Prostate gland (tissue), 2 donors: ENCODE data around the gene TICAM1. TPM values are rescaled to one million over a fixed set of nuclear protein-coding genes. Genes with fewer than 3 reads are reported as not detected.
"Not testable (repeated sequence)": the region's sequence is repeated elsewhere in the genome, so short reads cannot be mapped to it uniquely, and the experiment has no call there.

Experiments
- DNase-seq: peaks from one replicate; pipeline ENCODE4 v3.0.0-alpha.2; 2019; ENCODE audit warnings: low spot score
- H3K27ac ChIP-seq, 2 donors: fragments of 200-600 bp; sonication (generic); 2 replicates each; pipeline ENCODE4 v1.5.1; 2017 to 2019
- H3K27me3 ChIP-seq: fragments of 200-600 bp; sonication (generic); replicated peaks from 2 replicates; pipeline ENCODE4 v1.5.1; 2019; ENCODE audit not compliant: insufficient read depth
- H3K36me3 ChIP-seq, 2 donors: fragments of 200-600 bp; sonication (generic); 1 replicate in 1 of 2; 2 replicates in 1 of 2; pipeline versions ENCODE4 v1.5.1 to v1.8.1; 2017 to 2019
- H3K4me1 ChIP-seq: fragments of 200-600 bp; sonication (generic); replicated peaks from 2 replicates; pipeline ENCODE4 v1.5.1; 2019
- H3K4me3 ChIP-seq, 2 donors: fragments of 200-600 bp; sonication (generic); 2 replicates each; pipeline ENCODE4 v1.5.1; 2017 to 2019
- H3K9me3 ChIP-seq: fragments of 200-600 bp; sonication (generic); 2 replicates; pipeline ENCODE4 v1.5.1; 2017
- POLR2A ChIP-seq: fragments of 450-650 bp; IDR thresholded peaks from one replicate; pipeline ENCODE4 v1.6.1; 2016; ENCODE audit warnings: antibody characterized with exemption, mild to moderate bottlenecking
- POLR2AphosphoS5 ChIP-seq: sonication (generic); formaldehyde crosslinking; IDR thresholded peaks from one replicate; pipeline ENCODE4 v1.6.1; 2017; ENCODE audit warnings: antibody characterized with exemption
- WGBS: methylation state at CpG from one replicate; pipeline ENCODE4 v1.1.5; 2018; 5-methylcytosine and 5-hydroxymethylcytosine counted together
- intact Hi-C: fragments of 100-400 bp; cut with DNase I; formaldehyde crosslinking; loops from one replicate; pipeline ENCODE4 v1.14.2; 2022
- total RNA-seq, 2 donors: library from RNA; depleted of rRNA; stranded (reverse); fragments of >200 nt; gene quantifications; one replicate each; pipeline ENCODE4 v1.1.0, GENCODE V29; 2016
- TF ChIP-seq, protein P1 (sequence below), 4 experiments: fragments of 200-600 bp in 2 of 4; fragments of 450-650 bp in 2 of 4; sonication (generic) in 2 of 4; IDR thresholded peaks; 1 replicate in 3 of 4; 2 replicates in 1 of 4; pipeline ENCODE4 v1.5.1; 2016 to 2019; ENCODE audit warnings: antibody characterized with exemption in 4 of 4, mild to moderate bottlenecking in 2 of 4, moderate library complexity in 2 of 4

TICAM1 gene
- total RNA-seq, 2 donors from 2014 or later: 8.3 to 9.1 TPM

DNA sequence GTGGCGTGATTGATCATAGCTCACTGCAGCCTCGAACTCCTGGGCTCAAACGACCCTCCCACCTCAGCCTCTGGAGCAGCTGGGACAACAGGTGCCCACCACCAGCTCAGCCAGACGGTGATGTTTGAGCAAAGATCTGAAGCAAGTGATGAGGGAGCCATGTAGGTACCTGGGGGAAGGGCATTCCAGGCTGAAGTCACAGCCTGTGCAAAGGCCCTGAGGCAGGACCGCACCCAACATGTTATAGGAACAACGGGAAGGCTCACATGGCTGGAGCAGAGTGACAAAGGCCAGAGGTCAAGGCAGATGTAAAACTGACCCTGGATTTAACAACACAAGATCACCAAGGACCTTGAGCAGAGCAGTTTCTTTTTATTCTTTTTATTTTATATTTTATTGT is 25.1 kb downstream of the TICAM1 start:
- Histone ChIP-seq H3K36me3 (no peaks in the 10 kb centered on the region), H3K27me3 (no peaks in the 10 kb centered on the region), H3K27ac (no peak overlapping the region), H3K4me3 (no peak overlapping the region), H3K4me1 (no peaks in the 10 kb centered on the region), H3K9me3 (no peaks in the 10 kb centered on the region)
- 78% methylated on average over 6 of the region's 6 CpGs for WGBS
- DNase-seq: no peak
- TF ChIP-seq, protein P1, sequence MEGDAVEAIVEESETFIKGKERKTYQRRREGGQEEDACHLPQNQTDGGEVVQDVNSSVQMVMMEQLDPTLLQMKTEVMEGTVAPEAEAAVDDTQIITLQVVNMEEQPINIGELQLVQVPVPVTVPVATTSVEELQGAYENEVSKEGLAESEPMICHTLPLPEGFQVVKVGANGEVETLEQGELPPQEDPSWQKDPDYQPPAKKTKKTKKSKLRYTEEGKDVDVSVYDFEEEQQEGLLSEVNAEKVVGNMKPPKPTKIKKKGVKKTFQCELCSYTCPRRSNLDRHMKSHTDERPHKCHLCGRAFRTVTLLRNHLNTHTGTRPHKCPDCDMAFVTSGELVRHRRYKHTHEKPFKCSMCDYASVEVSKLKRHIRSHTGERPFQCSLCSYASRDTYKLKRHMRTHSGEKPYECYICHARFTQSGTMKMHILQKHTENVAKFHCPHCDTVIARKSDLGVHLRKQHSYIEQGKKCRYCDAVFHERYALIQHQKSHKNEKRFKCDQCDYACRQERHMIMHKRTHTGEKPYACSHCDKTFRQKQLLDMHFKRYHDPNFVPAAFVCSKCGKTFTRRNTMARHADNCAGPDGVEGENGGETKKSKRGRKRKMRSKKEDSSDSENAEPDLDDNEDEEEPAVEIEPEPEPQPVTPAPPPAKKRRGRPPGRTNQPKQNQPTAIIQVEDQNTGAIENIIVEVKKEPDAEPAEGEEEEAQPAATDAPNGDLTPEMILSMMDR (IDR thresholded peaks at IDR 0.05): no peak
- TF ChIP-seq POLR2AphosphoS5 (no peak), POLR2A (no peak)
- intact Hi-C loops: no loop called here

DNA sequence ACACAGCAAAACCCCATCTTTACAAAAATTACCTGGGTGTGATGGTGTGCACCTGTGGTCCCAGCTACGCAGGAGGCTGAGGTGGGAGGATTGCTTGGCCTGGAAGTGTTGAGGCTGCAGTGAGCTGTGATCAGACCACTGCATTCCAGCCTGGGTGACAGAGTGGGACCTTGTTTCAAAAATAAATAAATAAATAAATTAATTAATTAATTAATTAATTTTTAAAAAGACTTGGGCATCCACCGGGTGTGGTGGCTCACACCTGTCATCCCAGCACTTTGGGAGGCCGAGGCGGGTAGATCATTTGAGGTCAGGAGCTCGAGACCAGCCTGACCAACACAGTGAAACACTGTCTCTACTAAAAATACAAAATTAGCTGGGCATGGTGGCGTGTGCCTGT is 26.4 kb downstream of the TICAM1 start:
- H3K4me1 ChIP-seq, intact Hi-C loops: not testable (repeated sequence)
- WGBS: 97% methylated on average over 6 of the region's 6 CpGs

GRCh38 chr19:4803736-4804695 is 27.5 kb downstream of the TICAM1 start:
- Histone ChIP-seq H3K4me1 (no peaks in the 10 kb centered on the region), H3K4me3 (no peak overlapping the region), H3K36me3 (no peaks in the 10 kb centered on the region), H3K27me3 (no peaks in the 10 kb centered on the region), H3K9me3 (no peaks in the 10 kb centered on the region), H3K27ac (no peak overlapping the region)
- WGBS: 49% methylated on average over 31 of the region's 33 CpGs
- TF ChIP-seq POLR2A: no peak
- TF ChIP-seq, protein P1 (IDR thresholded peaks at IDR 0.05): peak; percentile 28 to 86 (median 74)
- intact Hi-C loops: no loop called here
- DNase-seq: peak; percentile 58

More for the DNA sequence above, 26.4 kb downstream of the TICAM1 start:
- H3K4me3 ChIP-seq, H3K27me3 ChIP-seq, H3K27ac ChIP-seq, H3K9me3 ChIP-seq, H3K36me3 ChIP-seq, DNase-seq: not testable (repeated sequence)

DNA sequence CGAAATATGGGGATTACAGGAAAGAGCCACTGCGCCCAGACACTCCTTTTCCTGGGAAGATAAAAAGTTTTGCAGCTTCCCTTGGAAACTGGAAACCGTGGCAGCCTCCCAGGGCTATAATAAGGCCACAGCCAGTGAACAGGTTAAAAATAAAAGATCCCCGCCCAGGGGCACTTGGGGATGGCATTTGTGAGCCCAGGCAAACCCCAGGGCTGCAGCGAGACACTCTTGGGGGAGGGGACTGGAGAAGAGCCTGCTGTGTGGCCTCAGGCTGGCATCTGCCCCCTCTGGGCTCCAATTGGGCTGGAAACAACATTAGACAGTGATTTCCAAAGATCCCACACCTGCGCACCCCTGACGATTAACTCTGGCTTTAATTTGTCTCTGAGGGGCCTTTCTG is 28.8 kb downstream of the TICAM1 start:
- intact Hi-C loops: no loop called here
- Histone ChIP-seq H3K36me3 (no peaks in the 10 kb centered on the region), H3K4me1 (no peaks in the 10 kb centered on the region), H3K27ac (no peak overlapping the region), H3K27me3 (no peaks in the 10 kb centered on the region), H3K9me3 (no peaks in the 10 kb centered on the region), H3K4me3 (no peak overlapping the region)
- 71% methylated on average over 7 of the region's 7 CpGs for WGBS
- TF ChIP-seq POLR2A (no peak), POLR2AphosphoS5 (no peak)
- TF ChIP-seq, protein P1 (IDR thresholded peaks at IDR 0.05): no peak
- DNase-seq: no peak

DNA sequence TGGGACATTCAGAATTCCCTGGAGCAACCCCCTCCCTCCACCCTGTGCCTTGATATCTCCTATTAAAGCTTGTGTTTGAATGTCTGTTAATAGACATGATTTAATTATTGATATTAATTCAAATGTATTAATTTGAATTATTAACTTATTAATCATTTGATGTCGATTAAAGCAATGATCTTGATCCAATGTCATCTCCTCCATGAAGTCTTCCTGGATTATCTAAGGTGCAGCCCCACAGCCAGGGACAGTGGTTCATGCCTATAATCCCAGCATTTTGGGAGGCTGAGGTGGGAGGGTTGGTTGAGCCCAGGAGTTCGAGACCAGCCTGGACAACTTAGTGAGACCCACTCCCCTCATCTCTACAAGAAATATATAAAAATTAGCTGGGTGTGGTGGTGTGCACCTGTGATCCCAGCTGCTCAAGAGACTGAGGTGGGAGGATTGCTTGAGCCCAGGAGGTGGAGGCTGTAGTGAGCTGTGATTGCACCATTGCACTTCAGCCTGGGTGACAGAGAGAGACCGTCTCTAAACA is 30.4 kb downstream of the TICAM1 start:
- no peak overlapping the region for H3K4me3 ChIP-seq
- DNase-seq: no peak
- WGBS: 72% methylated on average over 3 of the region's 3 CpGs
- no peaks in the 10 kb centered on the region for H3K36me3 ChIP-seq
- H3K9me3 ChIP-seq: no peaks in the 10 kb centered on the region
- no peaks in the 10 kb centered on the region for H3K4me1 ChIP-seq
- H3K27me3 ChIP-seq: no peaks in the 10 kb centered on the region
- peak overlapping the region; percentile 87 to 91 for H3K27ac ChIP-seq
- TF ChIP-seq, protein P1 (IDR thresholded peaks at IDR 0.05): no peak
- TF ChIP-seq POLR2AphosphoS5 (no peak), POLR2A (no peak)
- intact Hi-C loops: no loop called here
